Activated CD8-positive, alpha-beta T cell treated with anti-CD3 and anti-CD28 coated beads, Interleukin-2, amount 10 ng/mL, durations not matched to agents 7 days and 5 days (primary cell): ENCODE data around the gene GDF2. TPM values are rescaled to one million over a fixed set of nuclear protein-coding genes. Genes with fewer than 3 reads are reported as not detected.

Source experiments
- ATAC-seq: fragments of 150-1000 bp; cut with Tn5 transposase; one replicate; pipeline ENCODE4 v1.10.0; 2021; ENCODE audit warnings: moderate library complexity
- CTCF ChIA-PET: fragments of 350-600 bp; sonication (Branson Sonifier 250); formaldehyde crosslinking; loops from one replicate; lab custom pipeline; 2021; ENCODE audit warnings: antibody characterized with exemption; lab: Charles Lee
- POLR2A ChIA-PET: fragments of 350-600 bp; sonication (Branson Sonifier 250); formaldehyde crosslinking; loops from one replicate; lab custom pipeline; 2021; ENCODE audit warnings: antibody characterized with exemption; lab: Charles Lee
- DNase-seq: peaks from one replicate; pipeline ENCODE4 v3.0.0-alpha.2; 2020
- H3K27ac Mint-ChIP-seq: one replicate; pipeline ENCODE4 v1.8.0; 2021; ENCODE audit warnings: mild to moderate bottlenecking, mixed read lengths
- H3K27me3 Mint-ChIP-seq: one replicate; pipeline ENCODE4 v1.8.0; 2021; ENCODE audit warnings: low read depth, mixed read lengths
- H3K36me3 Mint-ChIP-seq: one replicate; pipeline ENCODE4 v1.8.0; 2021; ENCODE audit warnings: low read depth, mixed read lengths
- H3K4me1 Mint-ChIP-seq: one replicate; pipeline ENCODE4 v1.8.0; 2021; ENCODE audit warnings: low read depth, mixed read lengths
- H3K4me3 Mint-ChIP-seq: one replicate; pipeline ENCODE4 v1.8.0; 2021; ENCODE audit warnings: mild to moderate bottlenecking, mixed read lengths
- H3K9me3 Mint-ChIP-seq: one replicate; pipeline ENCODE4 v1.8.0; 2022; ENCODE audit warnings: mixed read lengths; ENCODE audit not compliant: insufficient read depth
- total RNA-seq, 2 experiments: library from RNA; stranded (reverse); gene quantifications; one replicate each; pipeline ENCODE4 v1.2.3, GENCODE V29; 2021

Gene GDF2
- total RNA-seq, 2 experiments from 2014 or later: not detected

- H3K36me3 Mint-ChIP-seq: no peaks in the 10 kb centered on the region
- POLR2A ChIA-PET: no interaction called here
- DNase-seq (no peak), ATAC-seq (no peak)
- H3K27ac Mint-ChIP-seq: no peak overlapping the region
- no peak overlapping the region for H3K4me3 Mint-ChIP-seq
- no peaks in the 10 kb centered on the region for H3K9me3 Mint-ChIP-seq
- H3K4me1 Mint-ChIP-seq: no peaks in the 10 kb centered on the region
- no peaks in the 10 kb centered on the region for H3K27me3 Mint-ChIP-seq
- CTCF ChIA-PET: no interaction called here
Measured at GRCh38 chr10:47358457-47358856, 36.2 kb downstream of the GDF2 start.

GRCh38 chr10:47359101-47359500, 36.8 kb downstream of the GDF2 start:
- ATAC-seq: no peak
- no peaks in the 10 kb centered on the region for H3K4me1 Mint-ChIP-seq
- no peak overlapping the region for H3K4me3 Mint-ChIP-seq
- no peak overlapping the region for H3K27ac Mint-ChIP-seq
- no peaks in the 10 kb centered on the region for H3K9me3 Mint-ChIP-seq
- ChIA-PET POLR2A (no interaction called here), CTCF (interaction anchor here (1.0 kb wide), 1 partner anchor 311 kb away, joined by 3 read pairs; no protein-coding TSS in a partner anchor)
- H3K27me3 Mint-ChIP-seq: no peaks in the 10 kb centered on the region
- H3K36me3 Mint-ChIP-seq: no peaks in the 10 kb centered on the region
- DNase-seq: no peak

DNA sequence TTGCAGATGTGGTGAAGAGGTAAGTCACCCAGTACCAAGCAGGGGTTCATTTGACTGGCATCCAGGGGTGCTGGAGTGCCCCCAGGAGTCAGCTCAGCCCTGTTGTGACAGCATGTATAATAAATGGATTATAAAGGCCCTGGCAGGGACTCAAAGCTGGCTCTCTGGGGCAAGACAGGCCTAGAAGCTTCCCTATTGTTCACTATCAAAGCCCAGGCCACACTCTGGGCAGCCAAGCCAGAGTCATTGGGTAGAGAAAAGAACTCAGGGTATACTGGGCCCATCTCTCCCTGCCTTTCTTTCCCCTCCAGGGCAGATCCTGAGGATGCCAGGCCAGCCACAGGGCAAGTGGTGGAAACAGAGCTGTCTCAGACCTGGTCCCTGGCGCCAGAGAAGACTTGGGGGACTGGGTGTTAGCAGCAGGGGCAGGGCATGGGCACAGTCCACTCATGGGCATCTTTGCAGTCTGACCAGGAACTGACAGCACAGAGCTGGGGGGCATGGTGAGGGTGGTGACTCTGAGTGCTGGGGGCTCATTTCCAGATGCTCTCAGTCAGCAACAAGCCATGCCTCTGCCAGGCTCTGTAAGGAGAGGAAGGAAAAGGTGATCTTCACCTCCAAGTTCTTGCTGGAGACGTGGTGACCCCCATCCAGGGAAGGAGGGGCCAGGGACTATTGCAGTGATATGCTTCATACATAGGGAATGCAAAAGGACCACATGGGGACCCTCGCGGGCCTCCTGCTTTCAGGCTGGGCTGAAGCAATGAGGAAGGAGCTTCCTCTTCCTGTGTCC, 37.6 kb downstream of the GDF2 start:
- CTCF ChIA-PET: interaction anchor here (1.0 to 1.7 kb wide), 2 partner anchors 12 to 312 kb away, joined by 3 to 4 read pairs; no protein-coding TSS in a partner anchor

GRCh38 chr10:47360419-47361040, 38.3 kb downstream of the GDF2 start:
- Mint-ChIP-seq H3K27me3 (no peaks in the 10 kb centered on the region), H3K4me3 (no peak overlapping the region), H3K36me3 (no peaks in the 10 kb centered on the region), H3K27ac (no peak overlapping the region), H3K9me3 (no peaks in the 10 kb centered on the region), H3K4me1 (no peaks in the 10 kb centered on the region)
- ChIA-PET POLR2A (no interaction called here), CTCF (interaction anchor here (1.7 kb wide), 1 partner anchor 13 kb away, joined by 4 read pairs; no protein-coding TSS in a partner anchor)
- DNase-seq: no peak
- no peak for ATAC-seq

More for the DNA sequence above, 37.6 kb downstream of the GDF2 start:
- Mint-ChIP-seq H3K36me3 (no peaks in the 10 kb centered on the region), H3K4me3 (no peak overlapping the region), H3K9me3 (no peaks in the 10 kb centered on the region), H3K27ac (no peak overlapping the region), H3K27me3 (no peaks in the 10 kb centered on the region), H3K4me1 (no peaks in the 10 kb centered on the region)
- POLR2A ChIA-PET: no interaction called here
- ATAC-seq: no peak
- DNase-seq: no peak

GRCh38 chr10:47361293-47361692, 39.0 kb downstream of the GDF2 start:
- no peak for ATAC-seq
- POLR2A ChIA-PET: no interaction called here
- DNase-seq: peak; percentile 41
- Mint-ChIP-seq H3K4me3 (no peak overlapping the region), H3K27ac (no peak overlapping the region), H3K4me1 (no peaks in the 10 kb centered on the region), H3K9me3 (no peaks in the 10 kb centered on the region), H3K36me3 (no peaks in the 10 kb centered on the region), H3K27me3 (no peaks in the 10 kb centered on the region)
- CTCF ChIA-PET: interaction anchor here (0.7 to 1.8 kb wide), 6 partner anchors 8 to 314 kb away, joined by 3 to 5 read pairs (median 4); partner anchors contain the start of gene RBP3

GRCh38 chr10:47362199-47362598, 39.9 kb downstream of the GDF2 start:
- Mint-ChIP-seq H3K4me1 (no peaks in the 10 kb centered on the region), H3K4me3 (no peak overlapping the region), H3K27me3 (no peaks in the 10 kb centered on the region), H3K27ac (no peak overlapping the region), H3K9me3 (no peaks in the 10 kb centered on the region), H3K36me3 (no peaks in the 10 kb centered on the region)
- POLR2A ChIA-PET: no interaction called here
- ATAC-seq (no peak), DNase-seq (no peak)
- CTCF ChIA-PET: interaction anchor here (0.7 to 1.8 kb wide), 7 partner anchors 8 to 315 kb away, joined by 3 to 6 read pairs (median 4); partner anchors contain the start of gene RBP3

DNA sequence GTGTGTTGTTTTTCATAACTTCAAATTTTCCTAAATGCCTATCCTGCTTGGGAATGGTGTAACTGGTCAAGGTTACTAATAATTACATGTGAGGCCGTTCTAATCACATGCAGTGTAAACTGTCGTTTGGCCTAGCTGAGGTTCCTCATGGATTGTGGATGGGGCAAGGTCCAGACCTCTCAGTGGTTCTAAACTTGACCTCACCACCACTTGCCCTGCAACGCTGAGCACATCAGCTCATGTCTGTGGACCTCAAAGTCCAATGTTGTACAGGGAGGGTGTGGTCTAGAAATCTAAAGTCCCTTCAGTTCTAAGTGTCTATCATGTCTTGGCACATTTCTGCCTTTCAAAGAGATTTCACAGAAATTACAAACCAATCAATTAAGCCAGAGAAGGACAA, 41.5 kb downstream of the GDF2 start:
- DNase-seq: no peak
- CTCF ChIA-PET: no interaction called here
- Mint-ChIP-seq H3K36me3 (no peaks in the 10 kb centered on the region), H3K27me3 (no peaks in the 10 kb centered on the region), H3K4me1 (no peaks in the 10 kb centered on the region), H3K27ac (no peak overlapping the region), H3K4me3 (no peak overlapping the region), H3K9me3 (no peaks in the 10 kb centered on the region)
- POLR2A ChIA-PET: no interaction called here
- ATAC-seq: no peak

DNA sequence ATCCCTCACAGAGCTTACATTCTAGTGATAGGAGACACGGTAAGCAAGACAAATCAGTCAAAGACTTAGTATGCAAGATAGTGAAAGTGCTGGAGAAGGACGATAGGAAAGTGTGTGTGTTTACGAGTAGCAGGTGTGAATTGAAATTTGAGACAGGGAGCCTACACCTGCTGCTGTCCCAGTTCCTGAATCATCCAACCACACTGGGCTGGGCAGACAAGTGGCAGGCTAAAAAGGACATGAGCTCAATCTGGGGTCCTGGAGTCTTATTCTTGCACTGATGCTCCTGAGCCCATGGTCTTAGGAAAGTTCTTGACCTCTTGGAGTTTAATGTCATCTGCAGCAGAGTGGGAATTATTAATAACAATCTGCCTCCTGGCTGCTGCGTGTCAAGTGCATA, 42.1 kb downstream of the GDF2 start:
- ChIA-PET POLR2A (no interaction called here), CTCF (no interaction called here)
- Mint-ChIP-seq H3K4me1 (no peaks in the 10 kb centered on the region), H3K9me3 (no peaks in the 10 kb centered on the region), H3K36me3 (no peaks in the 10 kb centered on the region), H3K27me3 (no peaks in the 10 kb centered on the region), H3K4me3 (no peak overlapping the region), H3K27ac (no peak overlapping the region)
- ATAC-seq (no peak), DNase-seq (no peak)

DNA sequence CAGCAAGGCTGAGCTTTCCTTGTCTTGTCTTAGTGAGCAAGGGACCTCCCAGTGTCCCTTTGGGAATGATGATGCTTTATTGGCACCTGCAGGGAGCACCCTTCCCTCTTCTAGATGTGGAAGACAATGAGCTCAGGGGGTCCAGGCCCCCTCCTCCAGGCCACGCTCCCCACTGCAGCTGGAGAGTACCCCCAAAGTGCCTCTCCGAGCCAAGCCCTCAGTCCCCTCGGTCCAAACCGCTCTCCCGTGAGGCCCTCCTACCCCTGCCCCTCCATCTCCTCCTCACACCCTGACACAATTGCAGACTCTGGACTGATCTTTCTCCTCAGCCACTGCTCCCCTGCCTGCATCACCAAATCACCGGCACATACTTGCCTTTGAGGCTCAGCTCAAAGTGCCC, 42.7 kb downstream of the GDF2 start:
- Mint-ChIP-seq H3K4me3 (no peak overlapping the region), H3K4me1 (no peaks in the 10 kb centered on the region), H3K27me3 (no peaks in the 10 kb centered on the region), H3K36me3 (no peaks in the 10 kb centered on the region), H3K9me3 (no peaks in the 10 kb centered on the region), H3K27ac (no peak overlapping the region)
- no peak for DNase-seq
- ATAC-seq: no peak
- ChIA-PET POLR2A (no interaction called here), CTCF (interaction anchor here (2.0 kb wide), 1 partner anchor 24 kb away, joined by 5 read pairs; no protein-coding TSS in a partner anchor)

GRCh38 chr10:47365431-47366180, 43.4 kb downstream of the GDF2 start:
- H3K27me3 Mint-ChIP-seq: no peaks in the 10 kb centered on the region
- H3K9me3 Mint-ChIP-seq: no peaks in the 10 kb centered on the region
- no peak for ATAC-seq
- H3K36me3 Mint-ChIP-seq: no peaks in the 10 kb centered on the region
- DNase-seq: no peak
- ChIA-PET POLR2A (no interaction called here), CTCF (interaction anchor here (0.6 to 2.0 kb wide), 2 partner anchors 12 to 25 kb away, joined by 3 to 5 read pairs; no protein-coding TSS in a partner anchor)
- H3K4me1 Mint-ChIP-seq: no peaks in the 10 kb centered on the region
- no peak overlapping the region for H3K27ac Mint-ChIP-seq
- no peak overlapping the region for H3K4me3 Mint-ChIP-seq

DNA sequence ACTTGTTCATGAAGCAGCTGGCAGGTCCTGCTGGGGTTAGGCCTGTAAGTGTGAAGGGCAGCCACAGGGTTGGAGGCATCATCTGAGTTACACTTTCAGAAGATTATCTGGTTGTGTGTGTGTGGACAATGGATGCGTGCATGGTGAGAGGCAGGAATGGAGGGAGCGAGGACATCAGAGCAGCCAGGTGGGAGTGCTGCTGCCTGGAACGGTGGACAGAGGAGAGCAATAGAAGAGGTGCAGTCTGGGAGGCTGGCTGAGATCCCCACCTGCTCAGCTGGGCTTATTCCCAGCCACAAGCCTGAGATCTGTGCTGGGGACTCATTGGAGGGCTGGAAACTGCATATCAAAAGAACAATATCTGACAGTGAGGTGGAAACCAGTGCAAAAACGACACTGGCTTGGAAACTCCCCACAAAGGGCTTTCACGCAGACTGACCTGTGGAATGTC, 44.0 kb downstream of the GDF2 start:
- ATAC-seq: no peak
- no peaks in the 10 kb centered on the region for H3K4me1 Mint-ChIP-seq
- DNase-seq: no peak
- H3K27ac Mint-ChIP-seq: no peak overlapping the region
- H3K9me3 Mint-ChIP-seq: no peaks in the 10 kb centered on the region
- no peaks in the 10 kb centered on the region for H3K27me3 Mint-ChIP-seq
- H3K36me3 Mint-ChIP-seq: no peaks in the 10 kb centered on the region
- CTCF ChIA-PET: interaction anchor here (2.0 kb wide), 1 partner anchor 25 kb away, joined by 5 read pairs; no protein-coding TSS in a partner anchor
- POLR2A ChIA-PET: no interaction called here
- no peak overlapping the region for H3K4me3 Mint-ChIP-seq
